Type B pancreatic cell (in vitro differentiated cells): Measurements from ENCODE around the gene RFC2. TPM values are rescaled to one million over a fixed set of nuclear protein-coding genes. Genes with fewer than 3 reads are reported as not detected.
"Not testable (repeated sequence)": the region's sequence is repeated elsewhere in the genome, so short reads cannot be mapped to it uniquely, and the experiment has no call there.

ENCODE experiments used
- DNase-seq: peaks from one replicate; pipeline ENCODE4 v3.0.0; 2021; ENCODE audit warnings: mixed read lengths; ENCODE audit not compliant: unreplicated experiment; ENCODE audit errors: extremely low spot score
- H3K27ac Mint-ChIP-seq: 2 replicates; pipeline ENCODE4 v1.8.0; 2021; ENCODE audit warnings: mild to moderate bottlenecking, mixed read lengths
- H3K27me3 Mint-ChIP-seq: 2 replicates; pipeline ENCODE4 v1.8.0; 2021; ENCODE audit warnings: mixed read lengths
- H3K36me3 Mint-ChIP-seq: 2 replicates; pipeline ENCODE4 v1.8.0; 2021; ENCODE audit warnings: mixed read lengths
- H3K4me1 Mint-ChIP-seq: one replicate; pipeline ENCODE4 v1.8.0; 2021; ENCODE audit warnings: mixed read lengths; ENCODE audit not compliant: unreplicated experiment
- H3K4me3 Mint-ChIP-seq: 2 replicates; pipeline ENCODE4 v1.8.0; 2021; ENCODE audit warnings: mild to moderate bottlenecking, mixed read lengths
- H3K9me3 Mint-ChIP-seq: 2 replicates; pipeline ENCODE4 v1.8.0; 2021; ENCODE audit warnings: mixed read lengths
- CTCF ChIP-seq: fragments of 200-600 bp; sonication (generic); conservative IDR thresholded peaks from 2 replicates; pipeline ENCODE4 v1.5.0; 2021; ENCODE audit warnings: antibody characterized with exemption, mild to moderate bottlenecking
- total RNA-seq: library from RNA; stranded (reverse); gene quantifications from 2 replicates; pipeline ENCODE4 v1.2.1, GENCODE V29; 2021; ENCODE audit warnings: low replicate concordance

Gene RFC2
- total RNA-seq, 1 donor from 2014 or later, result 40.9 TPM

- no peak overlapping the region for H3K27ac Mint-ChIP-seq
- TF ChIP-seq CTCF, result no peak
- H3K9me3 Mint-ChIP-seq, result no peaks in the 10 kb centered on the region
- H3K4me3 Mint-ChIP-seq, result no peak overlapping the region
- no peak for DNase-seq
- no peaks in the 10 kb centered on the region for H3K4me1 Mint-ChIP-seq
- no peaks in the 10 kb centered on the region for H3K27me3 Mint-ChIP-seq
- peaks cover 19% of the 10 kb centered on the region for H3K36me3 Mint-ChIP-seq
Observed at GRCh38 chr7:74228951-74229900, 25.0 kb downstream of the RFC2 start.

- Mint-ChIP-seq H3K4me1 (no peaks in the 10 kb centered on the region), H3K4me3 (no peak overlapping the region), H3K9me3 (no peaks in the 10 kb centered on the region), H3K27me3 (no peaks in the 10 kb centered on the region), H3K36me3 (peaks cover 17% of the 10 kb centered on the region), H3K27ac (no peak overlapping the region)
- no peak for DNase-seq
- no peak for TF ChIP-seq CTCF
Observed at GRCh38 chr7:74226633-74227032, 27.6 kb downstream of the RFC2 start.

GRCh38 chr7:74225400-74225799 is 28.8 kb downstream of the RFC2 start:
- TF ChIP-seq CTCF, result no peak
- no peak for DNase-seq
- H3K27me3 Mint-ChIP-seq, result no peaks in the 10 kb centered on the region
- no peaks in the 10 kb centered on the region for H3K9me3 Mint-ChIP-seq
- no peaks in the 10 kb centered on the region for H3K4me1 Mint-ChIP-seq
- H3K36me3 Mint-ChIP-seq, result peaks cover 13% of the 10 kb centered on the region
- no peak overlapping the region for H3K4me3 Mint-ChIP-seq
- H3K27ac Mint-ChIP-seq, result no peak overlapping the region

GRCh38 chr7:74224907-74225306 is 29.3 kb downstream of the RFC2 start:
- not testable (repeated sequence) for H3K4me3 Mint-ChIP-seq, H3K9me3 Mint-ChIP-seq

GRCh38 chr7:74224511-74224832 is 29.7 kb downstream of the RFC2 start:
- H3K4me1 Mint-ChIP-seq, result no peaks in the 10 kb centered on the region
- no peak for DNase-seq
- TF ChIP-seq CTCF, result no peak
- no peak overlapping the region for H3K4me3 Mint-ChIP-seq
- no peaks in the 10 kb centered on the region for H3K9me3 Mint-ChIP-seq
- H3K27ac Mint-ChIP-seq, result no peak overlapping the region
- peaks cover 12% of the 10 kb centered on the region for H3K36me3 Mint-ChIP-seq
- no peaks in the 10 kb centered on the region for H3K27me3 Mint-ChIP-seq

More at GRCh38 chr7:74224907-74225306, 29.3 kb downstream of the RFC2 start:
- H3K27ac Mint-ChIP-seq, H3K4me1 Mint-ChIP-seq, DNase-seq, H3K27me3 Mint-ChIP-seq: not testable (repeated sequence)
- H3K36me3 Mint-ChIP-seq, result peaks cover 13% of the 10 kb centered on the region

- Mint-ChIP-seq H3K9me3 (no peaks in the 10 kb centered on the region), H3K27me3 (no peaks in the 10 kb centered on the region), H3K36me3 (peaks cover 8% of the 10 kb centered on the region), H3K4me3 (no peak overlapping the region), H3K27ac (no peak overlapping the region), H3K4me1 (no peaks in the 10 kb centered on the region)
- no peak for DNase-seq
- no peak for TF ChIP-seq CTCF
Observed at GRCh38 chr7:74223711-74224510, 30.3 kb downstream of the RFC2 start.
